Panc1 (cell line): ENCODE data around the gene SLC3A2. TPM values are rescaled to one million over a fixed set of nuclear protein-coding genes. Genes with fewer than 3 reads are reported as not detected.

Source experiments
- ATAC-seq: fragments of 200-7000 bp; cut with Tn5 transposase; 2 replicates; pipeline ENCODE4 v1.9.1; 2020; ENCODE audit warnings: mild to moderate bottlenecking, moderate library complexity
- BruUV-seq: library from RNA; stranded (reverse); fragments of 400-500 nt; replicated peaks from 2 replicates; lab custom pipeline; 2021; lab: Mats Ljungman, UMichigan
- CTCF ChIA-PET: fragments of 300-600 bp; sonication (Branson Sonifier 250); formaldehyde crosslinking; loops from one replicate; lab custom pipeline; 2022; ENCODE audit warnings: antibody characterized with exemption; lab: Charles Lee
- POLR2A ChIA-PET: fragments of 300-600 bp; sonication (Branson Sonifier 250); formaldehyde crosslinking; loops from one replicate; lab custom pipeline; 2022; ENCODE audit warnings: antibody characterized with exemption; lab: Charles Lee
- DNase-seq: peaks from one replicate; pipeline ENCODE4 v3.0.0-alpha.2; 2010; ENCODE audit warnings: low read depth, low spot score
- H3K27ac ChIP-seq: 2 replicates; pipeline ENCODE4 v1.5.1; 2011; ENCODE audit warnings: mild to moderate bottlenecking, low read length, inconsistent platforms
- H3K27me3 ChIP-seq: fragments of 200-500 bp; sonication (Bioruptor generic); 2 replicates; pipeline ENCODE4 v1.6.0; 2014; ENCODE audit warnings: low read length, inconsistent platforms; ENCODE audit not compliant: control insufficient read depth, insufficient read depth
- H3K36me3 ChIP-seq: fragments of 200-500 bp; sonication (Bioruptor generic); 2 replicates; pipeline ENCODE4 v1.5.1; 2014; ENCODE audit warnings: inconsistent platforms, mild to moderate bottlenecking, low read length, moderate library complexity; ENCODE audit not compliant: control insufficient read depth, insufficient read depth
- H3K4me1 ChIP-seq: 2 replicates; pipeline ENCODE4 v1.5.1; 2011; ENCODE audit warnings: inconsistent platforms, mild to moderate bottlenecking, low read length, moderate library complexity; ENCODE audit not compliant: control insufficient read depth, insufficient read depth
- H3K4me3 ChIP-seq, 2 experiments: 2 replicates each; pipeline ENCODE4 v1.5.1; 2011 to 2012; ENCODE audit warnings: low read depth in 2 of 2, low read length in 2 of 2, mild to moderate bottlenecking in 2 of 2, inconsistent platforms in 1 of 2, moderate library complexity in 1 of 2
- H3K9me3 ChIP-seq: fragments of 200-500 bp; sonication (Bioruptor generic); 2 replicates; pipeline ENCODE4 v1.5.1; 2014; ENCODE audit warnings: low read depth, mild to moderate bottlenecking, inconsistent platforms, low read length, moderate library complexity; ENCODE audit not compliant: control insufficient read depth, insufficient read depth
- CTCF ChIP-seq: fragments of 450-650 bp; IDR thresholded peaks from 2 replicates; pipeline ENCODE4 v1.5.1; 2017; ENCODE audit warnings: mild to moderate bottlenecking
- POLR2AphosphoS5 ChIP-seq: IDR thresholded peaks from 2 replicates; pipeline ENCODE4 v1.6.1; 2012; ENCODE audit warnings: mild to moderate bottlenecking, low read depth, low read length, moderate library complexity
- REST ChIP-seq, 2 experiments: IDR thresholded peaks; 2 replicates each; pipeline ENCODE4 v1.6.1; 2011 to 2012; ENCODE audit warnings: low read depth in 2 of 2, control low read depth in 1 of 2, low read length in 1 of 2, mild to moderate bottlenecking in 1 of 2, moderate library complexity in 1 of 2; ENCODE audit not compliant: insufficient read depth in 1 of 2
- SIN3A ChIP-seq: IDR thresholded peaks from 2 replicates; pipeline ENCODE4 v1.6.1; 2012; ENCODE audit warnings: low read depth, mild to moderate bottlenecking, low read length, moderate library complexity, borderline replicate concordance; ENCODE audit not compliant: insufficient read depth
- TCF7L2 ChIP-seq: IDR thresholded peaks from 2 replicates; pipeline ENCODE4 v1.6.1; 2011; ENCODE audit warnings: mild to moderate bottlenecking, low read depth, low read length, inconsistent platforms
- in situ Hi-C: cut with HindIII; loops from 2 replicates; pipeline ENCODE4 v1.10.0; 2016; ENCODE audit warnings: low sequenced_read_pairs, low pct_unique_long_range_greater_than_20kb
- intact Hi-C: fragments of 100-400 bp; cut with micrococcal nuclease; formaldehyde crosslinking; loops from one replicate; pipeline ENCODE4 v1.10.0; 2022; ENCODE audit not compliant: unreplicated experiment
- total RNA-seq: library from RNA; stranded (reverse); gene quantifications from one replicate; pipeline ENCODE4 v1.2.1, GENCODE V29; 2021; ENCODE audit not compliant: unreplicated experiment

Gene SLC3A2
- total RNA-seq, 1 experiment from 2014 or later, result 184 TPM

GRCh38 chr11:62854825-62855570, 25.7 kb upstream of the SLC3A2 start:
- intact Hi-C loops (no loop called here), in situ Hi-C loops (no loop called here)
- Histone ChIP-seq H3K27ac (peak overlapping the region; percentile 99), H3K27me3 (no peaks in the 10 kb centered on the region), H3K36me3 (peaks cover 31% of the 10 kb centered on the region), H3K9me3 (no peaks in the 10 kb centered on the region), H3K4me1 (peaks cover 40% of the 10 kb centered on the region), H3K4me3 (peak overlapping the region; percentile 71 to 99)
- no peak for DNase-seq
- no peak for TF ChIP-seq CTCF
- peak; percentile 5; the same call in 1 of the 2 replicates for TF ChIP-seq POLR2AphosphoS5
- ChIA-PET POLR2A (interaction anchor here (0.6 to 3.0 kb wide), 4 partner anchors 10 to 87 kb away, joined by 6 to 23 read pairs (median 8); partner anchors contain the start of genes STX5 and TEX54), CTCF (interaction anchor here (0.6 kb wide), 1 partner anchor 19 kb away, joined by 6 read pairs; no protein-coding TSS in a partner anchor)
- BruUV-seq, result TSS peak; percentile 84
- no peak for ATAC-seq

- Histone ChIP-seq H3K4me3 (peak overlapping the region; percentile 71 to 99), H3K27me3 (no peaks in the 10 kb centered on the region), H3K36me3 (peaks cover 31% of the 10 kb centered on the region), H3K9me3 (no peaks in the 10 kb centered on the region), H3K4me1 (peaks cover 40% of the 10 kb centered on the region), H3K27ac (peak overlapping the region; percentile 99)
- ChIA-PET POLR2A (interaction anchor here (0.5 to 3.0 kb wide), 8 partner anchors 10 to 903 kb away, joined by 3 to 23 read pairs (median 6); partner anchors contain the start of genes STX5 and TEX54), CTCF (interaction anchor here (0.6 to 1.1 kb wide), 3 partner anchors 15 to 29 kb away, joined by 3 to 6 read pairs (median 3); no protein-coding TSS in a partner anchor)
- ATAC-seq (peak; percentile 93), DNase-seq (peak; percentile 92)
- intact Hi-C loops, result no loop called here
- TF ChIP-seq REST (IDR thresholded peaks at IDR 0.05; ENCODE audit: insufficient read depth in 1 of 2, low read depth in 2 of 2, low read length in 1 of 2) (peak; percentile 58 to 64; a peak in 2 of 4 replicates), SIN3A (peak; percentile 94), POLR2AphosphoS5 (peak; percentile 100), CTCF (no peak), TCF7L2 (peak; percentile 74; the same call in 1 of the 2 replicates)
- BruUV-seq, result no TSS peak
- in situ Hi-C loops, result no loop called here
Observed at GRCh38 chr11:62855571-62856332, 24.9 kb upstream of the SLC3A2 start.
